Heart left ventricle (tissue), 16 donors: ENCODE measurements around the gene SLC7A1. TPM values are rescaled to one million over a fixed set of nuclear protein-coding genes. Genes with fewer than 3 reads are reported as not detected.

Source experiments
- ATAC-seq, 4 donors: fragments of 200-7000 bp; cut with Tn5 transposase; one replicate each; pipeline ENCODE4 v1.9.1; 2020 to 2022; ENCODE audit warnings: moderate library complexity in 4 of 4, mild to moderate bottlenecking in 3 of 4, moderate number of reproducible peaks in 1 of 4
- DNase-seq, 5 donors: peaks; one replicate each; pipeline ENCODE4 v3.0.0-alpha.2; 2020
- H3K27ac ChIP-seq, 12 donors: fragments of 200-600 bp; sonication (generic) in 4 of 12; one replicate each; pipeline versions ENCODE4 v1.5.0 to v1.8.0; 2016 to 2022; ENCODE audit warnings: mild to moderate bottlenecking in 2 of 12
- H3K27me3 ChIP-seq, 9 donors: fragments of 200-600 bp; sonication (generic) in 2 of 9; one replicate each; pipeline versions ENCODE4 v1.5.1 to v1.8.0; 2016 to 2022; ENCODE audit warnings: mild to moderate bottlenecking in 3 of 9
- H3K36me3 ChIP-seq, 9 donors: fragments of 200-600 bp; sonication (generic) in 2 of 9; one replicate each; pipeline versions ENCODE4 v1.5.0 to v1.8.0; 2018 to 2022; ENCODE audit warnings: mild to moderate bottlenecking in 2 of 9
- H3K4me1 ChIP-seq, 12 donors: fragments of 200-600 bp; sonication (generic) in 4 of 12; one replicate each; pipeline versions ENCODE4 v1.5.0 to v1.8.0; 2016 to 2022; ENCODE audit warnings: mild to moderate bottlenecking in 3 of 12
- H3K4me3 ChIP-seq, 12 donors: fragments of 200-600 bp; sonication (generic) in 4 of 12; one replicate each; pipeline versions ENCODE4 v1.5.0 to v1.8.0; 2017 to 2022; ENCODE audit warnings: mild to moderate bottlenecking in 9 of 12, moderate library complexity in 4 of 12
- H3K9me3 ChIP-seq, 12 donors: fragments of 200-600 bp; sonication (generic) in 4 of 12; one replicate each; pipeline versions ENCODE4 v1.5.0 to v1.8.0; 2016 to 2022; ENCODE audit warnings: mild to moderate bottlenecking in 1 of 12
- CTCF ChIP-seq, 12 donors: fragments of 200-600 bp; sonication (generic) in 4 of 12; IDR thresholded peaks; one replicate each; pipeline versions ENCODE4 v1.5.0 to v1.8.0; 2018 to 2022; ENCODE audit warnings: antibody characterized with exemption in 12 of 12, mild to moderate bottlenecking in 5 of 12
- POLR2A ChIP-seq, 2 donors: fragments of 450-650 bp; IDR thresholded peaks; one replicate each; pipeline ENCODE4 v1.6.1; 2017; ENCODE audit warnings: antibody characterized with exemption in 2 of 2, mild to moderate bottlenecking in 2 of 2, moderate library complexity in 2 of 2
- WGBS, 4 donors: extraction: QIAGEN DNeasy Blood & Tissue Kit in 2 of 4; methylation state at CpG; one replicate each; pipeline versions ENCODE4 v1.1.5 to v1.1.7; 2013 to 2018; 5-methylcytosine and 5-hydroxymethylcytosine counted together
- intact Hi-C, 10 donors: fragments of 100-400 bp; cut with DNase I; formaldehyde crosslinking; loops; one replicate each; pipeline versions ENCODE4 v1.11.1 to v1.14.2; 2022
- polyA plus RNA-seq, 2 donors: library from polyadenylated mRNA; stranded (reverse); fragments of 200-250 nt; gene quantifications; one replicate each; pipeline ENCODE4 v1.2.3, GENCODE V29; 2013
- total RNA-seq, 9 donors: library from RNA; depleted of rRNA in 2 of 9; stranded (reverse); fragments of >200 nt in 2 of 9; fragmentation: NEBNext Ultra II Directional in 3 of 9; extraction: Animal tissue kit (Norgen Biotek cat#: 25700) in 3 of 9; gene quantifications; one replicate each; pipeline versions ENCODE4 v1.1.0 to v1.2.4, GENCODE V29; 2016 to 2023
- donor health status: ischemic (EF 13 %, LVEDD 7.1; RV severe dilation, severe dysfunction).
- donor health status: healthy with polysubstance abuse.
- donor health status: DM: no; HTN: yes; CAD: no.
- donor health status: DM: no; HTN: no; CAD: no.
- donor health status: ischemic (EF 25% LVEDD 6.9; RV normal size, moderate dysfunction).
- donor health status: ischemic (EF 25% LVEDD 5.7; RV mildly dilated, moderate dysfunction).
- donor health status: healthy.
- donor health status: DM: yes; HTN: yes; CAD: no.
- donor health status: ischemic (EF 35%, LVEDD 5.7; RV mildly dilated, moderate dysfunction).
- donor health status: nonischemic (EF 11% LVEDD 7.7; RV severe dilation, severe dysfunction).
- donor health status: DM: yes; HTN: yes; CAD: no.
- donor health status: PGD.
- donor health status: ischemic (EF 29% LVEDD 5.4; RV normal size, mild dysfunction).
- donor health status: nonischemic (EF 23%, LVEDD 6.1; RV moderate dilation, normal function).

SLC7A1 gene
- total and polyA plus RNA-seq, 11 donors = 3.5 to 66.7 (median 14.3) TPM

DNA sequence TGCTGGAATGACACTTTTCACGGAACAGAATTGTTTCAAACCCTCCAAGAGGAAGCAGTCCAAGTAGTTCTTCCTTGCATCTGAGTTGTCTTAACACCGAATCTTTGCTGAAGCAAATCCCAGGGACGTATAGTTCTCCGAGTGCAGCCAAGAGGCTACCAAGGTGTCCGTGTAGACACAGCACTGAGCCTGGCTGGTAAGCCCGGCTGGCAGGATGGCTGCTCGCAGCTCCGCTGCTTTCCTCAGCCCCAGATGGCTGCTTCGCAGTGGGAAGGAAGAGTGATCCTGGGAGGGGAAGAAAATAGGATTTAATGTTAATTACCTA lies 105.0 kb downstream of the SLC7A1 start:
- intact Hi-C loops = no loop called here
- no peak for DNase-seq

DNA sequence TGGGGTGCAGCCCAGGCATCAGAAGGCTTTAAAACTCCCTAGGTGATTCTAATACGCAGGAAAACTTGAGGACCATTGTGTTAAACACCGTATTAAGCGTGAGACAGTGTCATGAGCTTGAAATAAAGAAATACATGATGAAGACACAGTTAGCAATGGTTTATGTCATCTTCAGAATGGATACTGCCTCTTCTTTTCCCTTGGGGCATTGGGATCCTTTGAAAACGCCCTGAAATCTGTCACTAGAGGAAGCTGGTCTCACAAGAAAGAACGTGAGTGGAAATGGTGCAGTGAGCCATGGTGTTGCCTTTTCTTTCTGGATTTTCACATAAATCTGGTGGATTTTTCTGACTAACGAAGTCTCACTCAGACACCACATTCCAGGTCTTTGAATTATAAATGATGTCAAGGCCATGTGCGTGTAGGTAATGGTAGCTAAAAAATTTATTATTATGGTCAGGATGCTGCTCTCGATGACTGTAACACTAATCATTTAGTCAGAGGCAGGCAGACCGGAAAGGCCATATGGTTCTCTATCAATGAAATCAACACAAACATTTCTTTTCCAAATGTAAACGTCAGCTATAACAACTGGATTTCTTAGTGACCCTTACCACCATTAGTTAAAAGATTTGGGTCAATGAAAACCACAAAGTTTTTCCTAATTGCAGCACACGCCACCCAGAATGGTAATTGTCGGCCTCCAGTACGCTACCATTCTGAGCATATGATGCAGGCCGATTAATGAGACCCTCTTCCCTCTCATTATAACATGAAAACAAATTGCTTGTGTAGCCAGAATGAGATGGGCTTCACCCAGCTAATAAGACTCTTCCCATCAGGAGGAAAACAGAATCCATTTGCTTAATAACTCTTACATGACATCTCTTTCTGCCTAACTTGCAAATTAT lies 105.6 kb downstream of the SLC7A1 start:
- no peak overlapping the region for H3K27ac ChIP-seq
- H3K9me3 ChIP-seq = no peaks in the 10 kb centered on the region
- WGBS, 4 donors = 77 to 82% (median 80%) methylated on average over 14 of the region's 14 CpGs
- H3K27me3 ChIP-seq = peaks cover 0 to 6% (median 0%) of the 10 kb centered on the region in 9 donors
- TF ChIP-seq CTCF (IDR thresholded peaks at IDR 0.05) = no peak
- TF ChIP-seq POLR2A (IDR thresholded peaks at IDR 0.05) = no peak
- H3K4me3 ChIP-seq = no peak overlapping the region
- H3K4me1 ChIP-seq = no peaks in the 10 kb centered on the region
- peaks cover 0 to 43% (median 0%) of the 10 kb centered on the region in 9 donors for H3K36me3 ChIP-seq
- intact Hi-C loops = no loop called here
- no peak for ATAC-seq
- DNase-seq = no peak

More for the DNA sequence above, 105.0 kb downstream of the SLC7A1 start:
- Histone ChIP-seq H3K4me1 (peaks cover 0 to 2% (median 0%) of the 10 kb centered on the region in 12 donors), H3K27me3 (peaks cover 0 to 6% (median 0%) of the 10 kb centered on the region in 9 donors), H3K9me3 (no peaks in the 10 kb centered on the region), H3K36me3 (peaks cover 0 to 41% (median 0%) of the 10 kb centered on the region in 9 donors), H3K4me3 (no peak overlapping the region), H3K27ac (no peak overlapping the region)
- no peak for ATAC-seq
- no peak for TF ChIP-seq CTCF (IDR thresholded peaks at IDR 0.05)
- no peak for TF ChIP-seq POLR2A (IDR thresholded peaks at IDR 0.05)
- WGBS, 4 donors = 78 to 94% (median 88%) methylated on average over 9 of the region's 9 CpGs

- DNase-seq (no peak), ATAC-seq (no peak)
- peaks cover 0 to 6% (median 0%) of the 10 kb centered on the region in 9 donors for H3K27me3 ChIP-seq
- H3K4me1 ChIP-seq = peaks cover 0 to 18% (median 0%) of the 10 kb centered on the region in 12 donors
- 79 to 87% (median 83%) methylated on average over 22 of the region's 22 CpGs for WGBS, 4 donors
- H3K27ac ChIP-seq = no peak overlapping the region
- TF ChIP-seq POLR2A (IDR thresholded peaks at IDR 0.05) = no peak
- TF ChIP-seq CTCF (IDR thresholded peaks at IDR 0.05) = no peak
- intact Hi-C loops = no loop called here
- no peaks in the 10 kb centered on the region for H3K9me3 ChIP-seq
- no peak overlapping the region for H3K4me3 ChIP-seq
- peaks cover 0 to 26% (median 0%) of the 10 kb centered on the region in 9 donors for H3K36me3 ChIP-seq
Observed at GRCh38 chr13:29487466-29488454, 107.7 kb downstream of the SLC7A1 start.
